ENCODE data around the gene SYTL1. TPM values are rescaled to one million over a fixed set of nuclear protein-coding genes. Genes with fewer than 3 reads are reported as not detected.

Gene SYTL1
- total and polyA plus RNA-seq, 9 of the 15 experiments (the other 6 are each of a cell fraction or from before 2014, with no cell fraction given) = 0.04 to 9.3 (median 1.7) TPM

DNA sequence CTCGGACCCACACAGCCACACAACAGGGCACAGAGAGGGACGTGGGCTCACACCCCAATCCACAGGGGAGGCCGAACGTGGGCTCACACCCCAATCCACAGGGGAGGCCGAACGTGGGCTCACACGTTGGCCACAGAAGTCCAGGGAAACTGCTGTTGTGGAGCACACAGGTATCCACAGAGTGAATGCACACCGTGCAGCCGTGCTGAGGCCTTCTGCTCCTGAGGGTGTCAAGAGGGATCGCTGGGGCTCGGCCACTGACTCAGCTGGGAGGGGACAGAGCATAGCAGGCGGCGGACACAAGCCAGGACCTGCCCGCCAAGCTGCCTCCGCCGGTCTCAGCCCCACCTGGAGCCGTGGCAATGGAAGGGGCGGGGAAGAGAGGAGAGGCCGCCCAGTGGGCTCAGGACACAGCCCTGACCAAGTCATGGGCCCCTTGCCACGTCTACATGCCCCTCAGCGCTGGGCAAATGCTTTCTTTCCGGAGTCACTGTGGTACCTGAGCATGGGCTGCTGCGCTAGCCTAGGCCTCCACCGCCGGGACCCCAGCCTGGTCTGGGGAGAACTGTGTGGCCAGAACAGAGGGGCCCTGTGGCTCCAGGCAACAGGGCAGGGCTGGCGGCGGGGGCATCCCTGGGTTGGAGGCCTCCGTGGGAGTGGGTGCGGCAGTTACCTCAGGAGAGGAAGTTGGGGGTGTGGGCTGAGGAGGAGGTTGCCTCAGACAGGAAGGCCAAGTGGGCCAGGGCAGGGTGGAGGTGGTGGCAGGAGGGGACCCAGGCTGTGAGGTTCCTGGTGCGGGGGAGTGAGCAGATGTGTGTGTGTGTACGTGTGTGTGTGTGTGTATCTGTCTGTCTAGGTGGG, 1.2 kb downstream of the SYTL1 start (continued):
- TF ChIP-seq, protein P1, sequence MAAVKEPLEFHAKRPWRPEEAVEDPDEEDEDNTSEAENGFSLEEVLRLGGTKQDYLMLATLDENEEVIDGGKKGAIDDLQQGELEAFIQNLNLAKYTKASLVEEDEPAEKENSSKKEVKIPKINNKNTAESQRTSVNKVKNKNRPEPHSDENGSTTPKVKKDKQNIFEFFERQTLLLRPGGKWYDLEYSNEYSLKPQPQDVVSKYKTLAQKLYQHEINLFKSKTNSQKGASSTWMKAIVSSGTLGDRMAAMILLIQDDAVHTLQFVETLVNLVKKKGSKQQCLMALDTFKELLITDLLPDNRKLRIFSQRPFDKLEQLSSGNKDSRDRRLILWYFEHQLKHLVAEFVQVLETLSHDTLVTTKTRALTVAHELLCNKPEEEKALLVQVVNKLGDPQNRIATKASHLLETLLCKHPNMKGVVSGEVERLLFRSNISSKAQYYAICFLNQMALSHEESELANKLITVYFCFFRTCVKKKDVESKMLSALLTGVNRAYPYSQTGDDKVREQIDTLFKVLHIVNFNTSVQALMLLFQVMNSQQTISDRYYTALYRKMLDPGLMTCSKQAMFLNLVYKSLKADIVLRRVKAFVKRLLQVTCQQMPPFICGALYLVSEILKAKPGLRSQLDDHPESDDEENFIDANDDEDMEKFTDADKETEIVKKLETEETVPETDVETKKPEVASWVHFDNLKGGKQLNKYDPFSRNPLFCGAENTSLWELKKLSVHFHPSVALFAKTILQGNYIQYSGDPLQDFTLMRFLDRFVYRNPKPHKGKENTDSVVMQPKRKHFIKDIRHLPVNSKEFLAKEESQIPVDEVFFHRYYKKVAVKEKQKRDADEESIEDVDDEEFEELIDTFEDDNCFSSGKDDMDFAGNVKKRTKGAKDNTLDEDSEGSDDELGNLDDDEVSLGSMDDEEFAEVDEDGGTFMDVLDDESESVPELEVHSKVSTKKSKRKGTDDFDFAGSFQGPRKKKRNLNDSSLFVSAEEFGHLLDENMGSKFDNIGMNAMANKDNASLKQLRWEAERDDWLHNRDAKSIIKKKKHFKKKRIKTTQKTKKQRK (IDR thresholded peaks at IDR 0.05; ENCODE audit: borderline replicate concordance, low read depth, low read length) = no peak
- TF ChIP-seq ZNF3 (CRISPR knock-in tag; IDR thresholded peaks at IDR 0.05) (no peak), SMAD1 (IDR thresholded peaks at IDR 0.05; ENCODE audit: low read depth, low read length, partially characterized antibody) (no peak), ZFX (CRISPR knock-in tag; IDR thresholded peaks at IDR 0.05) (peak; percentile 90), TFAM (CRISPR knock-in tag; conservative IDR thresholded peaks at IDR 0.05) (no peak), SMAD4 (CRISPR knock-in tag; conservative IDR thresholded peaks at IDR 0.05) (no peak; the same call in 1 of the 2 replicates), ZNF121 (CRISPR knock-in tag; conservative IDR thresholded peaks at IDR 0.05) (no peak), MYNN (IDR thresholded peaks at IDR 0.05) (peak; percentile 74; the same call in 1 of the 2 replicates), MYNN (CRISPR knock-in tag; IDR thresholded peaks at IDR 0.05) (no peak), SP1 (CRISPR knock-in tag; IDR thresholded peaks at IDR 0.05) (peak; percentile 55; the same call in 1 of the 2 replicates), MTA1 (IDR thresholded peaks at IDR 0.05; ENCODE audit: borderline replicate concordance) (no peak; the same call in 1 of the 2 replicates), MCM5 (IDR thresholded peaks at IDR 0.05; ENCODE audit: low read depth) (no peak), ZNF134 (CRISPR knock-in tag; conservative IDR thresholded peaks at IDR 0.05) (no peak), ZNF12 (CRISPR knock-in tag; IDR thresholded peaks at IDR 0.05) (peak; percentile 67; the same call in 1 of the 2 replicates), TOE1 (IDR thresholded peaks at IDR 0.05; ENCODE audit: borderline replicate concordance) (no peak), TOE1 (CRISPR knock-in tag; IDR thresholded peaks at IDR 0.05; ENCODE audit: borderline replicate concordance, low read depth) (peak; percentile 81; the same call in 1 of the 2 replicates), EGR1 (conservative IDR thresholded peaks at IDR 0.05) (peak; percentile 93), MIER1 (IDR thresholded peaks at IDR 0.05; ENCODE audit: low read depth) (no peak), PCBP1 (IDR thresholded peaks at IDR 0.05; ENCODE audit: low read depth, low read length, poor library complexity, severe bottlenecking) (no peak), KLF16 (IDR thresholded peaks at IDR 0.05) (peak; percentile 31; the same call in 1 of the 2 replicates), EP400 (IDR thresholded peaks at IDR 0.05) (no peak)
- TF ChIP-seq, protein P2, sequence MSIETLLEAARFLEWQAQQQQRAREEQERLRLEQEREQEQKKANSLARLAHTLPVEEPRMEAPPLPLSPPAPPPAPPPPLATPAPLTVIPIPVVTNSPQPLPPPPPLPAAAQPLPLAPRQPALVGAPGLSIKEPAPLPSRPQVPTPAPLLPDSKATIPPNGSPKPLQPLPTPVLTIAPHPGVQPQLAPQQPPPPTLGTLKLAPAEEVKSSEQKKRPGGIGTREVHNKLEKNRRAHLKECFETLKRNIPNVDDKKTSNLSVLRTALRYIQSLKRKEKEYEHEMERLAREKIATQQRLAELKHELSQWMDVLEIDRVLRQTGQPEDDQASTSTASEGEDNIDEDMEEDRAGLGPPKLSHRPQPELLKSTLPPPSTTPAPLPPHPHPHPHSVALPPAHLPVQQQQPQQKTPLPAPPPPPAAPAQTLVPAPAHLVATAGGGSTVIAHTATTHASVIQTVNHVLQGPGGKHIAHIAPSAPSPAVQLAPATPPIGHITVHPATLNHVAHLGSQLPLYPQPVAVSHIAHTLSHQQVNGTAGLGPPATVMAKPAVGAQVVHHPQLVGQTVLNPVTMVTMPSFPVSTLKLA (conservative IDR thresholded peaks at IDR 0.05) = no peak
- TF ChIP-seq, protein P3, sequence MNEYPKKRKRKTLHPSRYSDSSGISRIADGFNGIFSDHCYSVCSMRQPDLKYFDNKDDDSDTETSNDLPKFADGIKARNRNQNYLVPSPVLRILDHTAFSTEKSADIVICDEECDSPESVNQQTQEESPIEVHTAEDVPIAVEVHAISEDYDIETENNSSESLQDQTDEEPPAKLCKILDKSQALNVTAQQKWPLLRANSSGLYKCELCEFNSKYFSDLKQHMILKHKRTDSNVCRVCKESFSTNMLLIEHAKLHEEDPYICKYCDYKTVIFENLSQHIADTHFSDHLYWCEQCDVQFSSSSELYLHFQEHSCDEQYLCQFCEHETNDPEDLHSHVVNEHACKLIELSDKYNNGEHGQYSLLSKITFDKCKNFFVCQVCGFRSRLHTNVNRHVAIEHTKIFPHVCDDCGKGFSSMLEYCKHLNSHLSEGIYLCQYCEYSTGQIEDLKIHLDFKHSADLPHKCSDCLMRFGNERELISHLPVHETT (CRISPR knock-in tag; conservative IDR thresholded peaks at IDR 0.05 in 1 of 2, IDR thresholded peaks at IDR 0.05 in 1 of 2) = 0 out of 4 replicates have a peak, but pooled peaks of 1 of the 2 experiments have one; percentile 26

Data from K562 (cell line).